ENCODE data around the gene FSTL4. TPM values are rescaled to one million over a fixed set of nuclear protein-coding genes. Genes with fewer than 3 reads are reported as not detected.

Gene FSTL4
- total and polyA plus RNA-seq, 2 experiments from 2014 or later = 0.47 to 0.74 TPM

DNA sequence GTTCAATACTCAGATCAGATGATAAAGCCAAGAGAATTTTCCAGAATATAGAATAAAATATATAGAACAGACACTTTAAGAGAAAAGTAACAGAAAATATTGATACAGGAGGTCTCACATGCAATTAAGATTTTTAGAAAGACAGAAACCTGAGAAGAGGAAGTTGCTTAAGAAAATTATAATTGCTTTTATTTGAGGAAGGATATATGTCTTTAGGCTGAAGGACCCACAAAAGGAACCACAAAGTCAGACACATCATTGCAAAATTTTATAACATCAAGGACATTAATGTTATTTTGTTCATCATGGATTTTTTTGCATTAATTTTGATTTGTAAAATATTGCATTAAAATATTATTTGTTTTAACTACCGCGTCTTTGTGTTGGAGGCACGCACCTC is 141.5 kb downstream of the FSTL4 start:
- no peaks in the 10 kb centered on the region for H4K20me1 ChIP-seq (ENCODE audit: insufficient read depth, poor library complexity, severe bottlenecking)
- H3K4me3 ChIP-seq = no peak overlapping the region
- H3K79me2 ChIP-seq = no peaks in the 10 kb centered on the region
- H3K9me2 ChIP-seq (replicated peaks; ENCODE audit: insufficient read depth) = no peaks in the 10 kb centered on the region
- H2AFZ ChIP-seq = no peak overlapping the region
- no peak overlapping the region for H3K4me2 ChIP-seq
- no peaks in the 10 kb centered on the region for H3K9me3 ChIP-seq (ENCODE audit: low read depth)
- no peaks in the 10 kb centered on the region for H3K27me3 ChIP-seq
- no peaks in the 10 kb centered on the region for H3K36me3 ChIP-seq (replicated peaks; ENCODE audit: insufficient read depth, low read depth)
- 99% methylated on average over 3 of the region's 3 CpGs for WGBS (ENCODE audit: low lambda C conversion rate, missing lambda C conversion rate)
- no peak for DNase-seq (ENCODE audit: low spot score)
- no peaks in the 10 kb centered on the region for H3K4me1 ChIP-seq (ENCODE audit: insufficient read depth)
- TF ChIP-seq EZH2phosphoT487 (IDR thresholded peaks at IDR 0.05; ENCODE audit: low read depth, severe bottlenecking, unreplicated experiment) = no peak
- TF ChIP-seq, protein P1, sequence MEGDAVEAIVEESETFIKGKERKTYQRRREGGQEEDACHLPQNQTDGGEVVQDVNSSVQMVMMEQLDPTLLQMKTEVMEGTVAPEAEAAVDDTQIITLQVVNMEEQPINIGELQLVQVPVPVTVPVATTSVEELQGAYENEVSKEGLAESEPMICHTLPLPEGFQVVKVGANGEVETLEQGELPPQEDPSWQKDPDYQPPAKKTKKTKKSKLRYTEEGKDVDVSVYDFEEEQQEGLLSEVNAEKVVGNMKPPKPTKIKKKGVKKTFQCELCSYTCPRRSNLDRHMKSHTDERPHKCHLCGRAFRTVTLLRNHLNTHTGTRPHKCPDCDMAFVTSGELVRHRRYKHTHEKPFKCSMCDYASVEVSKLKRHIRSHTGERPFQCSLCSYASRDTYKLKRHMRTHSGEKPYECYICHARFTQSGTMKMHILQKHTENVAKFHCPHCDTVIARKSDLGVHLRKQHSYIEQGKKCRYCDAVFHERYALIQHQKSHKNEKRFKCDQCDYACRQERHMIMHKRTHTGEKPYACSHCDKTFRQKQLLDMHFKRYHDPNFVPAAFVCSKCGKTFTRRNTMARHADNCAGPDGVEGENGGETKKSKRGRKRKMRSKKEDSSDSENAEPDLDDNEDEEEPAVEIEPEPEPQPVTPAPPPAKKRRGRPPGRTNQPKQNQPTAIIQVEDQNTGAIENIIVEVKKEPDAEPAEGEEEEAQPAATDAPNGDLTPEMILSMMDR (IDR thresholded peaks at IDR 0.05; ENCODE audit: poor library complexity) = no peak
- no peak for TF ChIP-seq EZH2 (IDR thresholded peaks at IDR 0.05; ENCODE audit: borderline replicate concordance)
- H3K27ac ChIP-seq = no peak overlapping the region

DNA sequence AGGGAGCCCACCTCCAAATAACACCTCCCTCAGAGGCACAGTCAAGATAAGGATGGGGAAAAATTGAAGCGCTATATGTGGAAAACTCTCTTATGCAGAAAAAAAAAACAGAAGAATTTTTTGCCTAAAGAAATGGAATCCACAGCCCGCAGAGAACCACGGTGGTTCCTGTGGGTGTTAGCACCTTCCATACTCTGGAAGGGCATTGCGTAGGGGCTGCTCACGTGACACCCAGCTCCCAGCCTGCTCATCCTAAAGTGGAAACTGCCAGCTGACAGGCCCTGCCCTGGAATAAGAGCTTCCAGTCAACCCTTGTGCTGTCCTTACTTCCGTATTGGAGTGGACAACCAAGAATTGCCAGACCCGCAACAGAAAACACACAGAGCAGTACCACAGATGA is 142.5 kb downstream of the FSTL4 start:
- H3K27ac ChIP-seq = no peak overlapping the region
- no peak overlapping the region for H3K4me3 ChIP-seq
- H3K27me3 ChIP-seq = no peaks in the 10 kb centered on the region
- 88% methylated on average over 7 of the region's 7 CpGs for WGBS (ENCODE audit: low lambda C conversion rate, missing lambda C conversion rate)
- no peak overlapping the region for H3K4me2 ChIP-seq
- H3K9me2 ChIP-seq (replicated peaks; ENCODE audit: insufficient read depth) = no peaks in the 10 kb centered on the region
- no peaks in the 10 kb centered on the region for H3K79me2 ChIP-seq
- no peaks in the 10 kb centered on the region for H4K20me1 ChIP-seq (ENCODE audit: insufficient read depth, poor library complexity, severe bottlenecking)
- no peak for DNase-seq (ENCODE audit: low spot score)
- TF ChIP-seq, protein P1 (IDR thresholded peaks at IDR 0.05; ENCODE audit: poor library complexity) = no peak
- TF ChIP-seq EZH2phosphoT487 (IDR thresholded peaks at IDR 0.05; ENCODE audit: low read depth, severe bottlenecking, unreplicated experiment) (no peak), EZH2 (IDR thresholded peaks at IDR 0.05; ENCODE audit: borderline replicate concordance) (no peak)
- no peaks in the 10 kb centered on the region for H3K4me1 ChIP-seq (ENCODE audit: insufficient read depth)
- H3K9me3 ChIP-seq (ENCODE audit: low read depth) = no peaks in the 10 kb centered on the region
- H3K36me3 ChIP-seq (replicated peaks; ENCODE audit: insufficient read depth, low read depth) = no peaks in the 10 kb centered on the region
- H2AFZ ChIP-seq = no peak overlapping the region

DNA sequence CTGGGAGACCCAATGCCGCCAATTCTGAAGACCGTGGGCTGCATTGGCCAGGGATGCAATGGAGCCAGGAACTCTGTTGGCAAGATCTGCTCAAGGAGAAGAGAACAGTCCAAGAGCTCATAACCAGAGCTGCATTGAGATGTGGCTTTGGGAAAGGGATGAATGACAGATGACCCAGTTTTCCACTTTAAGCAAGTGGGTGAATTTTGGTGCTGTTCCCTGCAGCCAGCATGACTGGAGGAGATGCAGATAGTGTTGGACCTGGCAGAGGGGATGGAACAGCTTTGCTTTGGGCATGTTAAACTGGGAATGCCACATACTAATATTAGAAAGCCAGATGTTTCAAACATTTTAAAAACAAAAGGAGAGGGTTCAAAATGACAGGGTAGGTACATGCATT is 143.1 kb downstream of the FSTL4 start:
- Histone ChIP-seq H3K4me2 (no peak overlapping the region), H2AFZ (no peak overlapping the region), H3K79me2 (no peaks in the 10 kb centered on the region), H3K27me3 (no peaks in the 10 kb centered on the region), H3K4me3 (no peak overlapping the region), H3K4me1 (ENCODE audit: insufficient read depth) (no peaks in the 10 kb centered on the region), H3K36me3 (replicated peaks; ENCODE audit: insufficient read depth, low read depth) (no peaks in the 10 kb centered on the region), H3K9me3 (ENCODE audit: low read depth) (no peaks in the 10 kb centered on the region), H3K9me2 (replicated peaks; ENCODE audit: insufficient read depth) (no peaks in the 10 kb centered on the region), H3K27ac (no peak overlapping the region), H4K20me1 (ENCODE audit: insufficient read depth, poor library complexity, severe bottlenecking) (no peaks in the 10 kb centered on the region)
- 93% methylated on average over 2 of the region's 2 CpGs for WGBS (ENCODE audit: low lambda C conversion rate, missing lambda C conversion rate)
- DNase-seq (ENCODE audit: low spot score) = no peak
- no peak for TF ChIP-seq EZH2 (IDR thresholded peaks at IDR 0.05; ENCODE audit: borderline replicate concordance)
- TF ChIP-seq, protein P1 (IDR thresholded peaks at IDR 0.05; ENCODE audit: poor library complexity) = no peak
- no peak for TF ChIP-seq EZH2phosphoT487 (IDR thresholded peaks at IDR 0.05; ENCODE audit: low read depth, severe bottlenecking, unreplicated experiment)

DNA sequence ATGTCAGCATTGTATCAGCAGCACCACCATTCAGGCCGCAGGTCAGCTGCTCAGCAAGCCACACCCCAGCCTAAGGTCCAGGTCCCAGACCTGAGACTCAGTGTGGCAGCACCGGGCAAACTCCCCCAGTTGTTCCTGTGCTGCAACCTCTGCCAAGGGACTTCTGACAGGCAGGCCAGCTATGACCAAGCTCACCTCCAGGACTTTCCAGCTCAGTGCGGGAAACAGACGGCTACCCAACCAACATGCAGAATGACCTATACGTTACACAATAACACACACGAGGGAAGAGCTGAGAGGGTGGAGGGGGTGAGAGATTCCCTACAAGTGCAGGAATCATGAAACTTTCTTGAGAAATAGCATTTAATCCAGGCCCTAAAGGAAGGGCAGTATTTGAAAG is 143.7 kb downstream of the FSTL4 start:
- TF ChIP-seq EZH2 (IDR thresholded peaks at IDR 0.05; ENCODE audit: borderline replicate concordance) (no peak), EZH2phosphoT487 (IDR thresholded peaks at IDR 0.05; ENCODE audit: low read depth, severe bottlenecking, unreplicated experiment) (no peak)
- TF ChIP-seq, protein P1 (IDR thresholded peaks at IDR 0.05; ENCODE audit: poor library complexity) = no peak
- no peaks in the 10 kb centered on the region for H3K9me2 ChIP-seq (replicated peaks; ENCODE audit: insufficient read depth)
- no peak for DNase-seq (ENCODE audit: low spot score)
- H3K4me2 ChIP-seq = no peak overlapping the region
- no peak overlapping the region for H3K4me3 ChIP-seq
- no peaks in the 10 kb centered on the region for H4K20me1 ChIP-seq (ENCODE audit: insufficient read depth, poor library complexity, severe bottlenecking)
- no peaks in the 10 kb centered on the region for H3K27me3 ChIP-seq
- no peaks in the 10 kb centered on the region for H3K9me3 ChIP-seq (ENCODE audit: low read depth)
- no peaks in the 10 kb centered on the region for H3K79me2 ChIP-seq
- H3K36me3 ChIP-seq (replicated peaks; ENCODE audit: insufficient read depth, low read depth) = no peaks in the 10 kb centered on the region
- H3K4me1 ChIP-seq (ENCODE audit: insufficient read depth) = no peaks in the 10 kb centered on the region
- H2AFZ ChIP-seq = no peak overlapping the region
- H3K27ac ChIP-seq = no peak overlapping the region
- 86% methylated on average over 6 of the region's 6 CpGs for WGBS (ENCODE audit: low lambda C conversion rate, missing lambda C conversion rate)
